SU-DHL-6 (cell line): ENCODE results near the gene TRDMT1.

Source experiments
- EZH2phosphoT487 ChIP-seq: fragments of 200-600 bp; sonication (generic), shearing (Covaris generic); conservative IDR thresholded peaks from 2 replicates; pipeline ENCODE4 v1.6.1; 2018; ENCODE audit warnings: mild to moderate bottlenecking, antibody characterized with exemption, low read length, moderate library complexity, mixed read lengths
- TF ChIP-seq, protein P1 (sequence below): fragments of 200-600 bp; sonication (generic); IDR thresholded peaks from one replicate; pipeline ENCODE4 v1.5.1; 2017; ENCODE audit warnings: antibody characterized with exemption, mild to moderate bottlenecking, low read length, moderate library complexity; ENCODE audit not compliant: insufficient read depth, poor library complexity, severe bottlenecking

DNA sequence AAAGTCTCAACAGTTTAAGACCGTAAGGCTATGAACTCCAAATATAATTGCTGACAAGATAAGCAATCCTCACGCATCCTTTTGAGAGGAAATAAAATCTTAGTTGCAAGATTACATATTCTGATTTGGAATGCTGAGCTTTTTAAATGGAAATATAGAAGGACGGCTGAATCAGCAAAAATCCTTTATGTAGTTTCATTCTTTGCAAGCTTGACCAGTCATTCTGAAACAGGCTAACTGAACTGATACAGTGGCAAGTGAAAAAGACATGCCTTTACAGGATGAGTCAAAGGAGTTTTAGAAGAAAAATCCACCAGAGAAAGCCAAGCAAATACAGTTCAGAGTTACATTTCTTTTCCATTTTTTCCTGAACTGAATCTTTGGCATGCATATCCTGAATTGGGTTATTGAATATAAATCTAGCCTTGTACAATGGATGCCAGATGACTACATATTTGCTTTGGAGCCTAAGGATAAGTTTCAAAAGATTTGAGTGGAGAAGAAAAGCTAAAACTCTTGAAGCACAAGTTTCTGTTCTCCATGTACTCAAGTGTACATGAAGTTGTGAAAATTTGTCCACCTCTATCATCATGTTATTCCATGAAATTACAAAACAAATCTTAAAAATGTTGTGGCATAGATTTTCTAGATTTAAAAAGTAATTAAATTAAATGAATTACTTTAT is 30.9 kb upstream of the TRDMT1 start:
- TF ChIP-seq, protein P1, sequence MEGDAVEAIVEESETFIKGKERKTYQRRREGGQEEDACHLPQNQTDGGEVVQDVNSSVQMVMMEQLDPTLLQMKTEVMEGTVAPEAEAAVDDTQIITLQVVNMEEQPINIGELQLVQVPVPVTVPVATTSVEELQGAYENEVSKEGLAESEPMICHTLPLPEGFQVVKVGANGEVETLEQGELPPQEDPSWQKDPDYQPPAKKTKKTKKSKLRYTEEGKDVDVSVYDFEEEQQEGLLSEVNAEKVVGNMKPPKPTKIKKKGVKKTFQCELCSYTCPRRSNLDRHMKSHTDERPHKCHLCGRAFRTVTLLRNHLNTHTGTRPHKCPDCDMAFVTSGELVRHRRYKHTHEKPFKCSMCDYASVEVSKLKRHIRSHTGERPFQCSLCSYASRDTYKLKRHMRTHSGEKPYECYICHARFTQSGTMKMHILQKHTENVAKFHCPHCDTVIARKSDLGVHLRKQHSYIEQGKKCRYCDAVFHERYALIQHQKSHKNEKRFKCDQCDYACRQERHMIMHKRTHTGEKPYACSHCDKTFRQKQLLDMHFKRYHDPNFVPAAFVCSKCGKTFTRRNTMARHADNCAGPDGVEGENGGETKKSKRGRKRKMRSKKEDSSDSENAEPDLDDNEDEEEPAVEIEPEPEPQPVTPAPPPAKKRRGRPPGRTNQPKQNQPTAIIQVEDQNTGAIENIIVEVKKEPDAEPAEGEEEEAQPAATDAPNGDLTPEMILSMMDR, result no peak
- no peak for TF ChIP-seq EZH2phosphoT487
